ENCODE data around the gene SLC7A1.

- TF ChIP-seq CTCF (conservative IDR thresholded peaks at IDR 0.05 in 1 of 2, IDR thresholded peaks at IDR 0.05 in 1 of 2; ENCODE audit: low read depth in 1 of 2, low read length in 2 of 2): no peak
- TF ChIP-seq EZH2 (IDR thresholded peaks at IDR 0.05; ENCODE audit: low read length, missing control alignments): no peak
These were observed 83.5 kb downstream of the SLC7A1 start for GRCh38 chr13:29511980-29512379.

Data from fibroblast of lung (primary cell).